CD4-positive, alpha-beta T cell (primary cell): ENCODE data around the gene SPA17. TPM values are rescaled to one million over a fixed set of nuclear protein-coding genes. Genes with fewer than 3 reads are reported as not detected.

Source experiments
- ATAC-seq: fragments of 200-7000 bp; cut with Tn5 transposase; one replicate; pipeline ENCODE4 v1.10.0; 2022; ENCODE audit warnings: mild to moderate bottlenecking; ENCODE audit not compliant: poor library complexity
- CTCF ChIA-PET: fragments of 350-600 bp; sonication (Branson Sonifier 250); formaldehyde crosslinking; loops from one replicate; lab custom pipeline; 2021; ENCODE audit warnings: antibody characterized with exemption, inconsistent platforms; lab: Charles Lee
- POLR2A ChIA-PET: fragments of 350-600 bp; sonication (Branson Sonifier 250); formaldehyde crosslinking; loops from one replicate; lab custom pipeline; 2021; ENCODE audit warnings: antibody characterized with exemption, inconsistent platforms; lab: Charles Lee
- DNase-seq, 14 experiments: peaks; one replicate each; pipeline ENCODE4 v3.0.0-alpha.2; 2013 to 2020; ENCODE audit warnings: mixed read lengths in 2 of 14
- H3K27ac ChIP-seq, 2 donors: one replicate each; pipeline versions ENCODE4 v1.5.1 to v1.7.0; 2013; ENCODE audit warnings: low read length in 2 of 2, low read depth in 1 of 2, mild to moderate bottlenecking in 1 of 2
- H3K27me3 ChIP-seq, 2 experiments: 1 replicate in 1 of 2; 2 replicates in 1 of 2; pipeline versions ENCODE4 v1.6.1 to v1.7.0; 2013; ENCODE audit warnings: low read length in 2 of 2, control low read depth in 1 of 2, mild to moderate bottlenecking in 1 of 2, moderate library complexity in 1 of 2; ENCODE audit not compliant: insufficient read depth in 2 of 2, control insufficient read depth in 1 of 2
- H3K36me3 ChIP-seq: one replicate; pipeline ENCODE4 v1.6.1; 2013; ENCODE audit warnings: low read length, control low read depth; ENCODE audit not compliant: insufficient read depth
- H3K4me1 ChIP-seq: one replicate; pipeline ENCODE4 v1.6.1; 2013; ENCODE audit warnings: low read length, control low read depth; ENCODE audit not compliant: insufficient read depth
- H3K4me3 ChIP-seq: one replicate; pipeline ENCODE4 v1.5.1; 2013; ENCODE audit warnings: mild to moderate bottlenecking, low read length, moderate library complexity
- H3K9me3 ChIP-seq, 2 experiments: 1 replicate in 1 of 2; 2 replicates in 1 of 2; pipeline versions ENCODE4 v1.6.1 to v1.7.0; 2013; ENCODE audit warnings: low read length in 2 of 2, mild to moderate bottlenecking in 2 of 2, control low read depth in 1 of 2, moderate library complexity in 1 of 2; ENCODE audit not compliant: control insufficient read depth in 1 of 2, insufficient read depth in 1 of 2
- H3K27ac Mint-ChIP-seq: one replicate; pipeline ENCODE4 v1.8.0; 2020; ENCODE audit warnings: mixed read lengths
- H3K27me3 Mint-ChIP-seq: one replicate; pipeline ENCODE4 v1.8.0; 2021; ENCODE audit warnings: mixed read lengths
- H3K36me3 Mint-ChIP-seq: one replicate; pipeline ENCODE4 v1.8.0; 2021; ENCODE audit warnings: low read depth, mixed read lengths
- H3K4me1 Mint-ChIP-seq: one replicate; pipeline ENCODE4 v1.8.0; 2021; ENCODE audit warnings: low read depth, mixed read lengths
- H3K4me3 Mint-ChIP-seq: one replicate; pipeline ENCODE4 v1.8.0; 2020; ENCODE audit warnings: mild to moderate bottlenecking, mixed read lengths
- H3K9me3 Mint-ChIP-seq: one replicate; pipeline ENCODE4 v1.8.0; 2020; ENCODE audit warnings: mixed read lengths
- intact Hi-C, 2 experiments: fragments of 100-400 bp; cut with DNase I in 1 of 2; cut with micrococcal nuclease in 1 of 2; formaldehyde crosslinking; loops; one replicate each; pipeline versions ENCODE4 v1.15.1 to v1.9.0; 2023 to 2025; cut with DNase I, micrococcal nuclease
- total RNA-seq, 174 experiments: library from RNA in 2 of 174; stranded (reverse) in 2 of 174; gene quantifications; one replicate each; pipeline ENCODE4 v1.2.3 and lab custom pipeline; 2021 to 2026
- TF ChIP-seq, protein P1 (sequence below): fragments of 200-600 bp; IDR thresholded peaks from one replicate; pipeline ENCODE4 v1.8.0; 2022; ENCODE audit warnings: antibody characterized with exemption, mild to moderate bottlenecking

Gene SPA17
- total RNA-seq, 2 experiments from 2014 or later = 0.16 TPM; not detected in 1

GRCh38 chr11:124743050-124743449, 69.3 kb downstream of the SPA17 start:
- H3K4me3 ChIP-seq = no peak overlapping the region
- H3K9me3 ChIP-seq = no peaks in the 10 kb centered on the region
- Mint-ChIP-seq H3K27ac (no peak overlapping the region), H3K4me1 (peaks cover 26% of the 10 kb centered on the region), H3K4me3 (no peak overlapping the region), H3K36me3 (peaks cover 5% of the 10 kb centered on the region), H3K27me3 (peaks cover 7% of the 10 kb centered on the region), H3K9me3 (no peaks in the 10 kb centered on the region)
- H3K27me3 ChIP-seq = peaks cover 0 to 6% of the 10 kb centered on the region in 2 experiments
- H3K27ac ChIP-seq = no peak overlapping the region
- no peaks in the 10 kb centered on the region for H3K36me3 ChIP-seq
- TF ChIP-seq, protein P1, sequence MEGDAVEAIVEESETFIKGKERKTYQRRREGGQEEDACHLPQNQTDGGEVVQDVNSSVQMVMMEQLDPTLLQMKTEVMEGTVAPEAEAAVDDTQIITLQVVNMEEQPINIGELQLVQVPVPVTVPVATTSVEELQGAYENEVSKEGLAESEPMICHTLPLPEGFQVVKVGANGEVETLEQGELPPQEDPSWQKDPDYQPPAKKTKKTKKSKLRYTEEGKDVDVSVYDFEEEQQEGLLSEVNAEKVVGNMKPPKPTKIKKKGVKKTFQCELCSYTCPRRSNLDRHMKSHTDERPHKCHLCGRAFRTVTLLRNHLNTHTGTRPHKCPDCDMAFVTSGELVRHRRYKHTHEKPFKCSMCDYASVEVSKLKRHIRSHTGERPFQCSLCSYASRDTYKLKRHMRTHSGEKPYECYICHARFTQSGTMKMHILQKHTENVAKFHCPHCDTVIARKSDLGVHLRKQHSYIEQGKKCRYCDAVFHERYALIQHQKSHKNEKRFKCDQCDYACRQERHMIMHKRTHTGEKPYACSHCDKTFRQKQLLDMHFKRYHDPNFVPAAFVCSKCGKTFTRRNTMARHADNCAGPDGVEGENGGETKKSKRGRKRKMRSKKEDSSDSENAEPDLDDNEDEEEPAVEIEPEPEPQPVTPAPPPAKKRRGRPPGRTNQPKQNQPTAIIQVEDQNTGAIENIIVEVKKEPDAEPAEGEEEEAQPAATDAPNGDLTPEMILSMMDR = no peak
- DNase-seq = no peak
- ChIA-PET POLR2A (interaction anchor here (1.9 kb wide), 1 partner anchor 70 kb away, joined by 8 read pairs; the partner anchor contains the start of genes SIAE and SPA17), CTCF (interaction anchor here (1.4 to 1.6 kb wide), 3 partner anchors 10 to 74 kb away, joined by 3 to 5 read pairs (median 4); partner anchors contain the start of gene VSIG2)
- peaks cover 35% of the 10 kb centered on the region for H3K4me1 ChIP-seq
- ATAC-seq = no peak
- intact Hi-C loops = loop anchor here in 1 of 2 experiments (10.0 kb wide), 1 partner anchor 212 kb away; the partner anchor contains the start of gene CCDC15

GRCh38 chr11:124745270-124745834, 71.6 kb downstream of the SPA17 start:
- Mint-ChIP-seq H3K27ac (no peak overlapping the region), H3K4me3 (peak overlapping the region; percentile 94), H3K27me3 (peaks cover 7% of the 10 kb centered on the region), H3K36me3 (peaks cover 5% of the 10 kb centered on the region), H3K9me3 (no peaks in the 10 kb centered on the region), H3K4me1 (peaks cover 15% of the 10 kb centered on the region)
- H3K9me3 ChIP-seq = no peaks in the 10 kb centered on the region
- intact Hi-C loops = loop anchor here (5.0 to 10.0 kb wide), 4 partner anchors 57 to 367 kb away; partner anchors contain the start of genes MSANTD2 (in 2 of the 2), CCDC15 (in 1 of the 2) and TMEM218 (in 1 of the 2)
- ChIA-PET CTCF (interaction anchor here (1.6 to 2.9 kb wide), 6 partner anchors 10 to 74 kb away, joined by 4 to 60 read pairs (median 28); partner anchors contain the start of genes ESAM, SIAE and SPA17), POLR2A (interaction anchor here (1.7 to 4.2 kb wide), 6 partner anchors 12 to 123 kb away, joined by 5 to 89 read pairs (median 33); partner anchors contain the start of genes ESAM, MSANTD2, SIAE and SPA17)
- H3K4me3 ChIP-seq = peak overlapping the region; percentile 95
- no peaks in the 10 kb centered on the region for H3K36me3 ChIP-seq
- DNase-seq (no peak), ATAC-seq (no peak)
- H3K4me1 ChIP-seq = peaks cover 29% of the 10 kb centered on the region
- peaks cover 0 to 6% of the 10 kb centered on the region in 2 experiments for H3K27me3 ChIP-seq
- TF ChIP-seq, protein P1 = no peak
- H3K27ac ChIP-seq = no peak overlapping the region

DNA sequence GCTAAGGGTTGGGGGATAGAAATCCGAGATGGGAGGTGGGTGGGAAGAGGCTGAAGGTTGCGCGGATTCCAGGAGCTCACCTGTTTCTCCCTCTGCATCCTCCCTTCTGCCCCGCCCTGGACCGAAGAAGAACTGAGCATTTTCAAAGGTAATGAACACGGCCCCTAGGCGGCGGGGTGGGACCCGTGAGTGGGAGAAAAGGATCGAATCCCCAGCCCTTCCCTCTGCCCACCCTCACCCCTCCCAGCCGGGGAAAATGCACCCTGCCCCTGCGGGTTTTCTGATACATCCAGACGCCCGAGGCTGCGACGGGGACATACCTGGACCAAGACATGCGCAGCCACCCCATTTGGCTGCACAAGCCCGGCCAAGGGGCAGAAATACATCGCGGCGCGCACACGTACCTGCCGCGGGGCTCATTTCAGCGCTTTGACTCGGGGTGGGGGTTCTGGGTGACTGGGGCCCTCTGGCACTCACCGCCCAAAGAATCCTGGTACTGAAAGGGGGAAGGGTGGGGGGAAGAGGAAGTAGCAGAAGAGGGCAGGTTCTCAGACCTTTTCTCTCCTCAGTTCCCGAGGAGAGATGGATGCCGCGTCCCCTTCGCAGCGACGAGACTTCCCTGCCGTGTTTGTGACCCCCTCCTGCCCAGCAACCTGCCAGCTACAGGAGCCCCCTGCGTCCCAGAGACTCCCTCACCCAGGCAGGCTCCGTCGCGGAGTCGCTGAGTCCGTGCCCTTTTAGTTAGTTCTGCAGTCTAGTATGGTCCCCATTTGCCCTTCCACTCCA, 72.3 kb downstream of the SPA17 start:
- intact Hi-C loops = loop anchor here (1.0 to 10.0 kb wide), 5 partner anchors 17 to 366 kb away; partner anchors contain the start of genes MSANTD2 (in 2 of the 2), CCDC15 (in 1 of the 2) and TMEM218 (in 1 of the 2)
- Mint-ChIP-seq H3K4me1 (peaks cover 9% of the 10 kb centered on the region), H3K27ac (peak overlapping the region; percentile 82), H3K9me3 (no peaks in the 10 kb centered on the region), H3K4me3 (peak overlapping the region; percentile 94), H3K27me3 (peaks cover under 1% of the 10 kb centered on the region), H3K36me3 (peaks cover 5% of the 10 kb centered on the region)
- peak overlapping the region; percentile 95 for H3K4me3 ChIP-seq
- H3K27ac ChIP-seq = peak overlapping the region; percentile 72 to 75
- no peaks in the 10 kb centered on the region for H3K9me3 ChIP-seq
- peaks cover 0 to 6% of the 10 kb centered on the region in 2 experiments for H3K27me3 ChIP-seq
- ATAC-seq (peak; percentile 28), DNase-seq (peak in 6 of 14 experiments; percentile 8 to 61 (median 55))
- CTCF ChIA-PET = interaction anchor here (0.6 to 2.9 kb wide), 21 partner anchors 11 to 130 kb away, joined by 3 to 60 read pairs (median 4); partner anchors contain the start of genes ESAM, MSANTD2, SIAE and SPA17
- no peaks in the 10 kb centered on the region for H3K36me3 ChIP-seq
- peaks cover 26% of the 10 kb centered on the region for H3K4me1 ChIP-seq
- TF ChIP-seq, protein P1 = no peak
- POLR2A ChIA-PET = interaction anchor here (0.7 to 4.2 kb wide), 20 partner anchors 7 to 1536 kb away, joined by 3 to 89 read pairs (median 5); partner anchors contain the start of genes CCDC15, ESAM, MSANTD2 and SIAE
